HG03439 (cell line): ENCODE results near the gene MYOZ2.
"Not testable (repeated sequence)": the region's sequence is repeated elsewhere in the genome, so short reads cannot be mapped to it uniquely, and the experiment has no call there.

Experiments used
- ATAC-seq: cut with Tn5 transposase; IDR thresholded peaks from one replicate; pipeline ENCODE4 v1.9.1; 2021; ENCODE audit warnings: mild to moderate bottlenecking, moderate library complexity; ENCODE audit not compliant: unreplicated experiment

The MYOZ2 gene

DNA sequence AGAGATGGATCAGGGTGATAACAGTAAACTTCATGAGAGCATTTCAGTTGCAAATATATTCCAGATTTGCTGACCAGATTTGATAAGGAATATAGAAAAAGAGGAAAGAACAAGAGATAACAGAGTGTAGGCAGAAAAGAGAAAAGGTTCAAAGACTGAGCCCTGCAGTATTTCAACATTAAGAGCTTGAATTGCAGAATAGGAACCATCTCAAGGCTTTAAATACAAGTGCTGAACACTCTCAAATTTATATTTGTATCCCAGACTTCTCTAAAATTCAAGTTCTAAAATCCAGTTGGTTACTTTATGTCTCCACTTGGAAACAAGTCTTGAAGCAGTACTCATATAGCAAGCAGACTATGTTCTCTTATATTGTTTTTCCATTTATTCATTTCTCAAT, 9.7 kb upstream of the MYOZ2 start:
- ATAC-seq: no peak

DNA sequence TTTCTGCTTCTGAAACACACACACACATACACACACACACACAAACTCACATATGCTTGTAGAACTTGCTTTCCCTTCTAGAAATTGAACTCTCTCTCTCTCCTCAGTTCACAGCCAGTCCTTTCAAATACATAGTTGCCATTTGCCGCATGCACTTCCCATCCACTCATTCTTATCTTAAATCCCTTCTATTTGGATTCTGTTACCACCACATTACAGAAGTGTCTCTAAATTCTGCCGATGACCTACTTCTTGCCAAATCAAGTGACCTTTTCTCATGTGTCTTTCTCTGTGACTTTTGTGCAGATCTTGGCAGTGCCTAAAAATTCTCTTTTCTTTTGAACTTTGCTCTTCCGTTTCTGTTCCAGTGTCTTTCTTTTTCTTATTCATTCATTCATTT, 7.5 kb upstream of the MYOZ2 start:
- no peak for ATAC-seq

DNA sequence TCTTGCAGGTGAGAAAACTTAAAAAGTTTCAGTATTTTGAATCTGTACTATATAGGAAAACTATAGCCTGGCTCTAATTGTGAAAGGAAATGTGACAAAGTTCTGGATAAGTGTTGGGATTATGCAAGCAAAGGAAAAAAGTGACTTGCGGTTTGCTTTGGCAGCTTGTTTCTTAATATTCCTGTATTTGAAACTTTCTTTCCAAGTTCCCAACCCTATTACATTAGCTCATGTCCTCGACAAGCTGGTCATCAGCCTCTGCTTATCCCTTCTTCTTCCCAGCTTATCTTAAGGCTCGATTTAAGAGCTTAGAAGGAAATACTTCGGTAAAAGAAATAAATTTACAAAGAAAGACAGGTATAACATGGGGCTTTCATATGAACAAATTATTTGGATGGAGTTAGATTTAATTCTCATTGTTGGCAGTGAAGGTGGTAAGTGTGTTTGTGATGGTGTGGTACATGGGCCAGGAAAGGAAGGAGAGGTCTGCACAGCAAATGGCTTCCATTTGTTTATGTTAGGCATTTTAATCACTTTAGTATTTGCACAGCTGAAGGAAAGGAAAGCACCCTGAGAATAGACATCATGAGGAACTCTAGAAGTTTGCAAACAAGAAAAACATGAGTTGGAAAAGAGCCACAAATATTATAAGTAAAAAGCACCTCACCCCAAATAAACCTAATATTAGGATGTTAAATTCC, 5.1 kb upstream of the MYOZ2 start:
- ATAC-seq: no peak

DNA sequence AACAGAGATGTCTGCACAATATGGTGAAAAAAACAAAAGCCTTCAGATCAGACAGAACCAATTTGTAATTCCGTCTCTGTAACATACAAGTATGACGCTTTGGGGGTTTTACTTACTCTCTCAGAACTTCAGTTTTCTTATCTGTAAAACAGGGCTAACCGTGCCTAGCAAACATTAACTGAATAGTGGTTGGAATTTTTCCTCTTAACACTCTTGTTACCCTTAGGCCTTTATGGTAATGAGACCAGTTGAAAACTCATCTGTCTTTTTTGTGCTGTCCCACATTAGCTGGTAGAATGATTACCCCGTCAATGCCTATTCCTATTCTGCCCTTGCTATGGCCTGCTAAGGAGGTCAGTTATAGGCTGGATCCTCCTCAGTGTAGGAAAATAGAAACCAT, 4.5 kb upstream of the MYOZ2 start:
- ATAC-seq: no peak

DNA sequence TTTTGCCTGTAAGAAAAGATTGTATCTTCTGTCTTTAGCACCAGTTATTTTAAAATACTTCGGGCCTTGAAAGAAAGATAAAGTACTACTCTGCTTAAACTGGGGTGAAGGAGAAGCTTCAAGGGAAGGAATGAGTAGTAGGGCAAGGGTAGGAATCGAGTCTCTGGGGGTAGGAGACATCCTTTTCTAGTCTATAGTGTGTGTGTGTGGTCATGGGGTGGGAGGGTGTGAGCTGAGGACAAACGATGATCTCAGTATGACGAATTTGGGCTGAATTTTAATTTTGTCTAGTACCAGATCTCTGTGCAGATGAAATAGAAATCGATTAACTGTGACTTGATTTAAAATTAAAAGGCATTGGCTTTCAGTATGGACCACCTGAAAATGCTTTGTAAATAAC, 3.3 kb upstream of the MYOZ2 start:
- no peak for ATAC-seq

DNA sequence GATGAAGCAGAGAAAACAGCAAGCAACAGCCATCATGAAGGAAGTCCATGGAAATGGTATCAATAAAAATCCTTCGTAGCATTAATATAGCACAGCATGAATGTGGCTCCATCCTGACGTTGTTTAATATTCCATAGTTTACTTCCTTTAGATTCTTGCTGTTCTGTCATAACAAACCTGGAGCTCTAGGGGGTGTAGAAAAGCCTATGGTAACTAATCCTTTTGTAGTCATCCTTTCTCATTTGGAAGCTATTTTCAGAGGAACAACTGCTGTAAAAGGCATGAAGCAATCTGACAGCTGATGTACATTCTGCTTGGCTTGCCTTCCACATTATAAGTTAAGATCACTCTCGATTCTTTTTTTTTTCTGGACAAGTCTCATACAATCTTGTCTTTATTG, 914 bp downstream of the MYOZ2 start:
- ATAC-seq: no peak

DNA sequence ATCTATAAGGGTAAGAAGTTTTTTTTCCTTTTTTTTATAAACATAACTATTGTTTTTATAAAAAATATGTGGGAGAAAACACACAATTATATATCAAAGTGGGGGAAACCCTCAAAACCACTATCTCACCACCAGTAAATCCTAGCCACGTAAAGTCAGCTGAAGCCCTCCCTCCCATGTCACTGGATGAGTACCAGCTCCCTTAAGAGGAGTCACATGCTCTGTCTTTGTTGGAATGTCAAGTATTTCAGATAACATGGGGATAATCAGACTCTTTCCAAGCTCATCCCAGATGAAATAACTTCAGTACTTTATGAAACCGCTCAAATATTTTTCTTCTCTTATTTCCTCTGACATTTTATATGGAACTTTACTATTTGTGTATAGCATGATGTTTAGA, 2.4 kb downstream of the MYOZ2 start:
- no peak for ATAC-seq

DNA sequence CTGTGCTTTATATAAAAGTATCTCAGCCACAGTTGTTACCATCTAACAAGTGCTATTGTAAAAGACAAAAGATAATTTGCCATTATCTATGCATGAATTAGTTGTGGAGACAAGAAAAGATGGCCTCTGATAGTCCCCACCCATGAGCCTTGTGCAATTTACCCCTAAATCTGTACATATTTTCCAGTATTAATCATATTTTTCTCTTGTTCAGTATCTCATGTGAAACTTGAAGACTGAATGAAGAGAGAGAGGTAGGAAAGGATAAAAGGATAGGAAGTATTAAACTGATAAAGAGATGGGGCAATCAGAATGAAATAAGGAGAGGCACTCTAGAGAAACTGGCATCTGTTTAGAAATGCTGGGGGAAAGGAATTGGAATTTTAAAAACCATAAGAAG, 3.7 kb downstream of the MYOZ2 start:
- no peak for ATAC-seq

DNA sequence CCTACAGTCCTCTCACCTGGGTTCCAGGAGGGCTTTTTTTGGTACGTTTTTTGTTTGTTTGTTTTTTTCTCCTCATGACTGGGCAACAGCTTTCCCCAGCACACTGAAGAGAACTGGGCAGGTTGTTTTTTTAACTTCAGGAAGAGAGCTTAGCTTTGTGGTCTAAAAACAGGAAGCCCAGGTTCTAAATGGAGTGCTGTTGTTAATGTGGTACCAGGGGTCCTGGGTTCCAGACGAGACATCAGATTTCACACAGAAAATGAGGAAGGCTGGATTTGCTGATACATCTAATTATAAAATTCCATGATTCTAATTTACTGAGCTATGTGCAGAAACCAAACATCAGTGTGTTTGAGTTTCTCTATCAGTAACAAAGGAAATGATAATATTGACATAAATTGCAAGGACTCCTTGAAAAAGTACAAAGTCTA, 4.2 kb downstream of the MYOZ2 start:
- no peak for ATAC-seq

DNA sequence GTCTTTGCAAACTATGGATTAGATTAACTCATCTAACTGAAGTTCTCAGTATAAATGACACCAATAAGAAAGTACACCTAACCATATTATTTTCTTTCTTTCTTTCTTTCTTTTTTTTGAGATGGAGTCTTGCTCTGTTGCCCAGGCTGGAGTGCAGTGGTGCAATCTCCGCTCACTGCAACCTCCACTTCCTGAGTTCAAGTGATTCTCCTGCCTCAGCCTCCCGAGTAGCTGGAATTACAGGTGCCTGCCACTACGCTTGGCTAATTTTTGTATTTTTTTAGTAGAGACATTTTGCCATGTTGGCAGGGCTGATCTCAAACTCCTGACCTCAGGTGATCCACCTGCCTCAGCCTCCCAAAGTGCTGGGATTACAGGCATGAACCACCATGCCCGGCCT, 5.7 kb downstream of the MYOZ2 start:
- ATAC-seq: not testable (repeated sequence)

DNA sequence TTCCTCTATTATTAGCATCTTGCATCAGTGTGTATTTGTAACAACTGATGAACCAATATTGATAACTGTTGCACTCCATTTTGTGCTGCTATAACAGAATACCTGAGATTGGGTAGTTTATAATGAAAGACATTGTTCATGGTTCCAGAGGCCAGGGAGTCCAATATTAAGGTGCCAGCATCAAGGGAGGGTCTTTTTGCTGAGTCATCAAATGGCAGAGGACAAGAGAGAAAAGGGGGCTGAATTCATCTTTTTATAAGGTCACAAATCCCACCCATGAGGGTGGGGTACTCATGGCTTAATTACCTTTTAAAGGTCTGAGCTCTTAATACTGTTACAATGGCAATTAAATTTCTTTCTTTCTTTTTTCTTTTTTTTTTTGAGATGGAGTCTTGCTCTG, 7.2 kb downstream of the MYOZ2 start:
- no peak for ATAC-seq

DNA sequence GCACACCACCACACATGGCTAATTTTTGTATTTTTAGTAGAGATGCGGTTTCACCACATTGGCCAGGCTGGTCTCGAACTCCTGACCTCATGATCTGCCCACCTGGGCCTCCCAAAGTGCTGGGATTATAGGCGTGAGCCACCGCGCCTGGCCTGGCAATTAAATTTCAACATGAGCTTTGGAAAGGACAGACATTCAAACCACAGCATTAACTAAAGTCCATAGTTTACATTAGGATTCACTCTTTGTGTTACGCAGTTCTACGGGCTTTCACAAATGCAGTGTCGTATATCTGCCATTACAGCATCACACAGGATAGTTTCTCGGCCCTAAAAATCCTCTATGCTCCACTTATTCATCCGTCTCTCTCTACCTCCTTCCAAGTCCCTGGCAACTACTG, 7.7 kb downstream of the MYOZ2 start:
- ATAC-seq: not testable (repeated sequence)

DNA sequence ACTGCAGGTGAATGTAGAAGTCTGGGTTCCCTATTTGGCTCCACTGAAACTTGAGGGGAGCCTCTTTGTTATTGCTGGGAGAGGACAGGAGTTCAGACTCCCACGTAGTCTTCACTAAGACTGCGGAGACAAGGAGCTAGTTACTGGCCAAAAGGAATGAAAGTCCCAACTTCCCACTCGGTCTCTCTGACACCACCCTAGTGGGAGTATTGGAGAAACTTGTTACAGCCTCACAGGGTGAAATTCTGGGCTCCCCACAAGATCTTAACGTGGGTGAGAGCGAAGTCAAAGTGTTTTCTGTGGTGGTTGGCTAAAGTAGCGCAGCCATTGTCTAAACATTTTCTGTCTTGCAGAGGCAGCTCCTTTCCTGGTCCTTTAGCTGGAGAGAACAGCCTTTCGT, 13.5 kb downstream of the MYOZ2 start:
- ATAC-seq: no peak

DNA sequence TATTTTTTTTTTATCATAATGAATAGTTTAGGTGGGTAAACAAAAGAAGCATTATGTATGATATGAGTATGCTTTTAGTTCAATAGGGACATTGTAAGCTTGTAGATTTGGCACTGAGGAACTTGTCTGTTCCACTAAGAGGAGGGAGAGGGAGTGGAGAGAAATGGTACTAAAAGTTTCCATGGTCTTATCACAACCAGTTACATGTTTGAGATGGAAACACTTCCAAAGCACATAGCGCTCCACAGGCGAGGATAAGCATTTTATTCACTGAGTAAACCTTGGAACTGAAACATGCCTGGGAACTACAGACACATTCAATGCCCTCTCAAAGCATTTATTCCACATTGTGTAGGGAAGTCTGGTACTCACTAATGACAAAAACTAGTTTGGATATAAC, 15.5 kb downstream of the MYOZ2 start:
- no peak for ATAC-seq

DNA sequence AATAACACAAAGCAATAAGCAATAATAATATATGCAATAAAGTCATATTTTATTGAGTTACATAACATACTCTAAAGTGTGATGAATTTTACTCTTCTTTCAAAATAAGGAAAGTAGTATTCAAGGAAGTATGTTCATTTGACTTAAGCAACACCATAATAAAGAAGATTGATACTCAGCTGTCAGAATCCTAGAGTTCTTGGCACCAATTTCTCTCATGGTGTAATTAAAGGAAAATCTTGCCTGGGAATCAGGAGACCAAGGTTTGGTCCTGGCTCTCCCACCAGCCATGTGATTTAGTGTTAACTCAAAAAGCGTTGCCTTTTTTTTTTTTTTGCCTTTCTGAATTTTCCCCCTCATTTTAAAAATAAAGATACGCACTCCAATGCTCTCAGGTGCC, 17.1 kb downstream of the MYOZ2 start:
- no peak for ATAC-seq

DNA sequence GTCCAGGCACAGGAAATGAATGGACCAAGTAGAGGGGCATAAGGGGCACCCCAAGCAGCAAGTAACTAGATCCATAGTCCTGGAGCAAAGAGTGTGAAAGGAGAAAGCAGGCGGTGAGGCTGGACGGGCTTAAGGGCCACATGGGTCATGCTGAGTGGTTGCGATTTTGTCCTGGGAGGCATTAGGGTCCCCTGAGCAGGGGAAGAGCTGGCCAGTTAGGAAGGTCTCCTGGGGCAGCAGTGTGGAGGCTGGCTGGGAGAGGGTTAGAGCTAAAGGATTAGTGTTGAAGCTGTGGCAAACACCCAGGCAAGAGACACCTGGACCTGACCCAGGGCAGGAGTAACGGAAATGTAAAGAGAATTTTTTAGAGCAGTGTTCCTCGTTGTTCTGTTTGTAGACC, 26.5 kb downstream of the MYOZ2 start:
- ATAC-seq: no peak

DNA sequence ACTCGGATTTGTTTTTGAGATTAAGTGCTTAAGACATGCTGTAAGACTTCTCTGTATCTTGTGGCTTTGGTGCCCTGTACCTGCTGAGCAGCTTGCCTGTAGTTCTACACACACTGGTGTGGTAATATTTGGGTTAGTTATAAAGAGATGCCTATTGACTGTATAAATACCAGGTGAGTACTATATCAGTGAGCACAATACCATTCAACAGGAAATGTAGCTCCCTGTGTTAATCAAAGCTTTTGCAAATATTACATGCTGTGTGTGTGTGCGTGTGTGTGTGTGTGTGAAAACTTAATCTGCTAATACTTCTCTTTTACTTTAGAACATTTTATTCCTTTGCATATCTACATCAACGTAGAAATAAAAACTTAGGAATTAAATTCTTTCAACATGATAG, 30.1 kb downstream of the MYOZ2 start:
- no peak for ATAC-seq

DNA sequence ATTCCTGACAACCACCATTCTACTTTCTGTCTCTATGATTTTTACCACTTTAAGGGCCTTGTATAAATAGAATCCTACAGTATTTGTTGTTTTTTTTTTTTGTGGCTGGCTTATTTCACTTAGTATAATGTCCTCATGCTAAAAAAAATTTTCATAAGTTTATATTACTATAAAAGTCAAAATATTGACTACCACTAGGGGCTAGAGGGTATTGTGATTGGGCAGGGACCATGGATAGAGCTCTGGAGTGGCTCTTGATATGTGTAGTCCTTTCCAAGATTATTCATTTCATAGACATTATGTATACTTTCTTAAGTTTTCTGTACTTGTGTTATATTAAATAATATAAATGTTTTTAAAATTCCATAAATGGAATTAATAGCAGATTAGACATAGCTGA, 34.6 kb downstream of the MYOZ2 start:
- ATAC-seq: no peak

DNA sequence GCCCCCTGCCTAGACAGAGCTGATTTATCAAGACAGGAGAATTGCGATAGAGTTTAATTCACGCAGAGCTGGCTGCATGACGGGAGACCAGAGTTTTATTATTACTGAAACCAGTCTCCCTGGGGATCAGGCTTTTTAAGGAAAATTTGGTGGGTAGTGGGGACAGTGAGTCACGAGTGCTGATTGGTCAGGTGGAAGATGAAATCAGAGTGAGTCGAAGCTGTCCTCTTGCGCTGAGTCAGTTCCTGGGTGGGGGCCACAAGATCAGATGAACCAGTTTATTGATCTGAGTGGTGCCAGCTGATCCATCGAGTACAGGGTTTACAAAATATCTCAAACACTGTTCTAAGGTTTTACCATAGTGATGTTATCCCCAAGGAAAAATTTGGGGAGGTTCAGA, 36.6 kb downstream of the MYOZ2 start:
- no peak for ATAC-seq

DNA sequence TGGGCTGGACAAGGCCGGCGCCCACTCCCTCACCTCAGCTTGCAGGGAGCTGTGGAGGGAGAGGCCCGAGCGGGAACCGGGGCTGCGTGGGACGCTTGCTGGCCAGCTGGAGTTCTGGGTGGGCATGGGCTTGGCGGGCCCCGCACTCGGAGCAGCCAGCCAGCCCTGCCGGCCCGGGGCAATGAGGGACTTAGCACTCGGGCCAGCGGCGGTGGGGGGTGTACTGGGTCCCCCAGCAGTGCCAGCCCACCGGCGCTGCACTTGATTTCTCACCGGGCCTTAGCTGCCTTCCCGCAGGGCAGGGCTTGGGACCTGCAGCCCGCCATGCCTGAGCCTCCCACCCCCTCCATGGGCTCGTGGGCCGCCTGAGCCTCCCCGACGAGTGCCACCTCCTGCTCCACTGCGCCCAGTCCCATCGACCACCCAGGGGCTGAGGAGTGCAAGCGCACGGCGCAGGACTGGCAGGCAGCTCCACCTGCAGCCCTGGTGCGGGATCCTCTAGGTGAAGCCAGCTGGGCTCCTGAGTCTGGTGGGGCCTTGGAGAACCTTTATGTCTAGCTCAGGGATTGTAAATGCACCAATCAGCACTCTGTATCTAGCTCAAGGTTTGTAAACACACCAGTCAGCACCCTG, 38.2 kb downstream of the MYOZ2 start:
- not testable (repeated sequence) for ATAC-seq

DNA sequence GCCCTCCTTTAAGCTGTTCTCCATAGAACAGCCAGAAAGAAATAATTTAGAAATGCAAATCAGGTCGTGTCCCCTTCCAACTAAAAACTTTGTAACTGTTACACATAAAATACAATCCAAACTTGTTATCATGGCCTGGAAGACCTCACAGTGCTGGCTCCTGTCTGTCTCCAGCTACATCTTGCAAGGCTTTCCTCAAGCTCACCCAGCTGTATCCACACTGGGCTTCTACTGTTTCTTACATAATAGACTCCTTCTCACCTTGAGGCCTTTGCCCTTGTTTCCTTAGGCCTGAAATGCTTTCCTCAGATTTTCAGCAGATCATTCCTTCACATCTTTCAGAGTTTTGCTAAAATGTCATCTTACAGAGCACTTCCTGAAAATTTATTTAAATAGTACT, 43.4 kb downstream of the MYOZ2 start:
- no peak for ATAC-seq

DNA sequence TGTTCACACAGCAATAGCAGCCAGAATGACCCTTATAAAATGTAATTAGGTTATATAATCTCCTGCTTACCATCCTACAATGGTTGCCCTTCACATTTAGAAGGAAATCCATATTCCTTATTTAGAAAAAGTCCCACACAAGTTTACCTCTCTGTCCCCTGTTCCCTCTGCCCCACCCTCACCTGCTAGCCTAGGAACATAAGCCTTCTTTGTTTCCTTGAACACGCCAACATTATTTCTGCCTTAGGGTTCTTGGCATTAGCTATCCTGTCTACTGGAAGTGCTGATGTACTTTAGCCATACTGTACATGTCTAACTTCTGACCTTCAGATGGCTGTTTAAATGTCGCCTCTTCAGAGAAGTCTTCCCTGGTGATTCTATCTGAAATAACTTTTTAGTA, 48.5 kb downstream of the MYOZ2 start:
- ATAC-seq: no peak

DNA sequence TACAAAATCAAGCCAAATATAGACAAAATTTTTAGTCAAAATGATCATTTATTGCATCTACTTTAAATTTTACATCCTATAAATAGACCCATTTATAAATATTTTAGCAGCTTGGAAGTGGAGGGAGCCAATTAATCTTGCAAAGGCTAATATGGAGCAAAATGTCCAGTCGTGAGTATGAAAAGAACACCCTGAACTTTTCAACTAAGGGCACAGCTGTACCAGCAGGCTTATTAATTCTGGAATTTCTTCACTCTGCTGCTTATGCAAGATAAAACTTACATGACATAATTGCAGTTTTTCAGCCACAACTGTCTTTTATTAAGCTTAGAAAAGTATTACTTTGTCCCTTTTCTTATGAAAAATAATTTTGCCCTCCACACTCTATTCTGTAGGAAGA, 54.0 kb downstream of the MYOZ2 start:
- ATAC-seq: no peak
